Smooth muscle cell (in vitro differentiated cells): ENCODE measurements around the gene FLT3. TPM values are rescaled to one million over a fixed set of nuclear protein-coding genes. Genes with fewer than 3 reads are reported as not detected.
A peak's percentile ranks its signal among the peaks of the same experiment; 100 is the strongest.

ENCODE experiments used
- DNase-seq: peaks from one replicate; lab custom pipeline; 2025; ENCODE audit not compliant: unreplicated experiment; lab: John Stamatoyannopoulos, UW
- H2AFZ ChIP-seq: fragments of 200-600 bp; sonication (generic); 2 replicates; pipeline ENCODE4 v1.6.0; 2016; ENCODE audit warnings: antibody characterized with exemption, low read depth, mild to moderate bottlenecking
- H3F3A ChIP-seq: fragments of 200-600 bp; sonication (generic); 2 replicates; pipeline ENCODE4 v1.6.0; 2017; ENCODE audit warnings: antibody characterized with exemption, low read depth
- H3K27ac ChIP-seq: fragments of 200-600 bp; sonication (generic); 2 replicates; pipeline ENCODE4 v1.5.1; 2016; ENCODE audit warnings: low read depth, mild to moderate bottlenecking
- H3K27me3 ChIP-seq: fragments of 200-600 bp; sonication (generic); 2 replicates; pipeline ENCODE4 v1.6.1; 2016; ENCODE audit warnings: low read depth, mild to moderate bottlenecking
- H3K36me3 ChIP-seq: fragments of 200-600 bp; sonication (generic); 2 replicates; pipeline ENCODE4 v1.5.1; 2016; ENCODE audit warnings: low read depth
- H3K4me1 ChIP-seq: fragments of 200-600 bp; sonication (generic); 2 replicates; pipeline ENCODE4 v1.5.1; 2016; ENCODE audit warnings: low read depth
- H3K4me2 ChIP-seq: fragments of 200-600 bp; sonication (generic); 2 replicates; pipeline ENCODE4 v1.6.0; 2016; ENCODE audit warnings: mild to moderate bottlenecking
- H3K4me3 ChIP-seq: fragments of 200-600 bp; sonication (generic); 2 replicates; pipeline ENCODE4 v1.5.1; 2016; ENCODE audit warnings: mild to moderate bottlenecking
- H3K79me2 ChIP-seq: fragments of 200-600 bp; sonication (generic); 2 replicates; pipeline ENCODE4 v1.6.0; 2016; ENCODE audit warnings: low read depth, mild to moderate bottlenecking
- H3K9ac ChIP-seq: fragments of 200-600 bp; sonication (generic); 2 replicates; pipeline ENCODE4 v1.6.0; 2016; ENCODE audit warnings: low read depth
- H3K9me3 ChIP-seq: fragments of 200-600 bp; sonication (generic); replicated peaks from 2 replicates; pipeline ENCODE4 v1.5.1; 2016; ENCODE audit warnings: low read depth
- H4K20me1 ChIP-seq: fragments of 200-600 bp; sonication (generic); 2 replicates; pipeline ENCODE4 v1.6.0; 2016; ENCODE audit warnings: low read depth
- WGBS: methylation state at CpG from one replicate; pipeline ENCODE4 v1.1.7; 2016; ENCODE audit warnings: low lambda C conversion rate; 5-methylcytosine and 5-hydroxymethylcytosine counted together
- polyA plus RNA-seq: library from polyadenylated mRNA; unstranded; fragments of >200 nt; fragmentation: Nextera tagmentation; extraction: Ambion mirVana; gene quantifications from 2 replicates; pipeline ENCODE4 v1.2.1, GENCODE V29; 2016
- small RNA-seq: library from RNA; depleted of rRNA; stranded (forward); fragments of <200 nt; gene quantifications from one replicate; pipeline ENCODE3, GENCODE V24; 2014
- total RNA-seq: library from RNA; depleted of rRNA; stranded (reverse); fragments of >200 nt; gene quantifications from 2 replicates; pipeline ENCODE4 v1.2.3, GENCODE V29; 2014
- TF ChIP-seq, protein P1 (sequence below): fragments of 200-600 bp; sonication (generic); IDR thresholded peaks from 2 replicates; pipeline ENCODE4 v1.5.1; 2017; ENCODE audit warnings: borderline replicate concordance, mild to moderate bottlenecking, antibody characterized with exemption; ENCODE audit not compliant: insufficient read depth, poor library complexity, severe bottlenecking

The FLT3 gene
- total and polyA plus RNA-seq, 2 experiments from 2014 or later: not detected

GRCh38 chr13:27955014-27955591 lies 145.3 kb downstream of the FLT3 start:
- Histone ChIP-seq H3K79me2 (no peaks in the 10 kb centered on the region), H3K9me3 (no peaks in the 10 kb centered on the region), H3K9ac (no peak overlapping the region), H3K27me3 (peaks cover 85% of the 10 kb centered on the region), H3K4me1 (peaks cover 3% of the 10 kb centered on the region), H3K4me3 (peak overlapping the region; percentile 58), H3F3A (no peaks in the 10 kb centered on the region), H2AFZ (no peak overlapping the region), H3K36me3 (no peaks in the 10 kb centered on the region), H3K27ac (no peak overlapping the region), H3K4me2 (peak overlapping the region; percentile 94), H4K20me1 (no peaks in the 10 kb centered on the region)
- 75% methylated on average over 11 of the region's 11 CpGs for WGBS
- DNase-seq: no peak
- TF ChIP-seq, protein P1, sequence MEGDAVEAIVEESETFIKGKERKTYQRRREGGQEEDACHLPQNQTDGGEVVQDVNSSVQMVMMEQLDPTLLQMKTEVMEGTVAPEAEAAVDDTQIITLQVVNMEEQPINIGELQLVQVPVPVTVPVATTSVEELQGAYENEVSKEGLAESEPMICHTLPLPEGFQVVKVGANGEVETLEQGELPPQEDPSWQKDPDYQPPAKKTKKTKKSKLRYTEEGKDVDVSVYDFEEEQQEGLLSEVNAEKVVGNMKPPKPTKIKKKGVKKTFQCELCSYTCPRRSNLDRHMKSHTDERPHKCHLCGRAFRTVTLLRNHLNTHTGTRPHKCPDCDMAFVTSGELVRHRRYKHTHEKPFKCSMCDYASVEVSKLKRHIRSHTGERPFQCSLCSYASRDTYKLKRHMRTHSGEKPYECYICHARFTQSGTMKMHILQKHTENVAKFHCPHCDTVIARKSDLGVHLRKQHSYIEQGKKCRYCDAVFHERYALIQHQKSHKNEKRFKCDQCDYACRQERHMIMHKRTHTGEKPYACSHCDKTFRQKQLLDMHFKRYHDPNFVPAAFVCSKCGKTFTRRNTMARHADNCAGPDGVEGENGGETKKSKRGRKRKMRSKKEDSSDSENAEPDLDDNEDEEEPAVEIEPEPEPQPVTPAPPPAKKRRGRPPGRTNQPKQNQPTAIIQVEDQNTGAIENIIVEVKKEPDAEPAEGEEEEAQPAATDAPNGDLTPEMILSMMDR: no peak

- H3K27me3 ChIP-seq: peaks cover 82% of the 10 kb centered on the region
- no peak for DNase-seq
Observed at GRCh38 chr13:27954406-27954851, 145.9 kb downstream of the FLT3 start.

GRCh38 chr13:27953676-27954405 lies 146.5 kb downstream of the FLT3 start:
- H3K36me3 ChIP-seq: no peaks in the 10 kb centered on the region
- H3K4me3 ChIP-seq: peak overlapping the region; percentile 58
- TF ChIP-seq, protein P1: peak; percentile 88
- no peaks in the 10 kb centered on the region for H4K20me1 ChIP-seq
- no peaks in the 10 kb centered on the region for H3F3A ChIP-seq
- DNase-seq: peak; percentile 46
- peak overlapping the region; percentile 99 for H2AFZ ChIP-seq
- H3K79me2 ChIP-seq: no peaks in the 10 kb centered on the region
- peaks cover 79% of the 10 kb centered on the region for H3K27me3 ChIP-seq
- H3K9me3 ChIP-seq: no peaks in the 10 kb centered on the region
- H3K4me1 ChIP-seq: no peaks in the 10 kb centered on the region
- no peak overlapping the region for H3K9ac ChIP-seq
- no peak overlapping the region for H3K27ac ChIP-seq
- peak overlapping the region; percentile 94 for H3K4me2 ChIP-seq
- WGBS: 2% methylated on average over 68 of the region's 71 CpGs

More at GRCh38 chr13:27954406-27954851, 145.9 kb downstream of the FLT3 start:
- Histone ChIP-seq H3K4me1 (no peaks in the 10 kb centered on the region), H3K36me3 (no peaks in the 10 kb centered on the region), H3K79me2 (no peaks in the 10 kb centered on the region), H3F3A (no peaks in the 10 kb centered on the region), H2AFZ (peak overlapping the region; percentile 99), H3K9ac (no peak overlapping the region), H3K9me3 (no peaks in the 10 kb centered on the region), H3K4me3 (peak overlapping the region; percentile 58), H3K4me2 (peak overlapping the region; percentile 94), H3K27ac (no peak overlapping the region), H4K20me1 (no peaks in the 10 kb centered on the region)
- TF ChIP-seq, protein P1: no peak
- 2% methylated on average over 52 of the region's 56 CpGs for WGBS

Small RNAs within 50 kb of the gene (small RNA-seq; reads per million reads assigned to genes)
- 0.08 reads per million for gene RN7SL272P

Other genes with a start within 250 kb of the FLT3 start
- not detected in 2 replicates for gene PDX1, start 180.6 kb downstream of the FLT3 start, total RNA-seq
- not detected in 2 replicates for gene PDX1, start 180.6 kb downstream of the FLT3 start, polyA plus RNA-seq
- 0.04 and 0.18 TPM in 2 replicates for gene CDX2, start 131.3 kb downstream of the FLT3 start, total RNA-seq
- gene CDX2, start 131.3 kb downstream of the FLT3 start, polyA plus RNA-seq: 0.31 and 0.45 TPM in 2 replicates
- not detected in 2 replicates for gene URAD, start 111.9 kb downstream of the FLT3 start, total RNA-seq
- not detected in 2 replicates for gene URAD, start 111.9 kb downstream of the FLT3 start, polyA plus RNA-seq
- 24.8 and 28.2 TPM in 2 replicates for gene PAN3, start 38.0 kb upstream of the FLT3 start, total RNA-seq
- 2.9 and 5.5 TPM in 2 replicates for gene PAN3, start 38.0 kb upstream of the FLT3 start, polyA plus RNA-seq